ENCODE data around the gene MEIKIN.

- no peak for TF ChIP-seq POLR2AphosphoS5 (IDR thresholded peaks at IDR 0.05)
- no peak for TF ChIP-seq CTCF (IDR thresholded peaks at IDR 0.05)
These were observed 170.7 kb downstream of the MEIKIN start for GRCh38 chr5:131774652-131775367.

Data from esophagus muscularis mucosa (tissue), 3 donors.